Left kidney (tissue), 2 donors: ENCODE results near the gene PRKG1. TPM values are rescaled to one million over a fixed set of nuclear protein-coding genes. Genes with fewer than 3 reads are reported as not detected.
"Not testable (repeated sequence)": the region's sequence is repeated elsewhere in the genome, so short reads cannot be mapped to it uniquely, and the experiment has no call there.

Experiments used
- DNase-seq: peaks from one replicate; pipeline ENCODE4 v3.0.0-alpha.2; 2013
- polyA plus RNA-seq: library from polyadenylated mRNA; unstranded; fragments of 120-200 nt; gene quantifications from one replicate; pipeline ENCODE4 v1.2.1, GENCODE V29; 2013; ENCODE audit not compliant: insufficient read length

The PRKG1 gene
- polyA plus RNA-seq, 1 donor: 14.9 TPM

- no peak for DNase-seq
These were observed 303.8 kb downstream of the PRKG1 start for GRCh38 chr10:51377932-51378599.

GRCh38 chr10:51382181-51382580 is 307.9 kb downstream of the PRKG1 start:
- DNase-seq: no peak

GRCh38 chr10:51384971-51385370 is 310.7 kb downstream of the PRKG1 start:
- DNase-seq: no peak

- DNase-seq: no peak
These were observed 312.1 kb downstream of the PRKG1 start for GRCh38 chr10:51386248-51386885.

GRCh38 chr10:51389415-51390321 is 315.4 kb downstream of the PRKG1 start:
- no peak for DNase-seq

GRCh38 chr10:51393006-51393405 is 318.7 kb downstream of the PRKG1 start:
- DNase-seq: not testable (repeated sequence)

GRCh38 chr10:51394039-51394438 is 319.8 kb downstream of the PRKG1 start:
- no peak for DNase-seq

GRCh38 chr10:51397244-51397643 is 323.0 kb downstream of the PRKG1 start:
- no peak for DNase-seq

GRCh38 chr10:51397695-51398094 is 323.4 kb downstream of the PRKG1 start:
- DNase-seq: no peak

GRCh38 chr10:51399840-51400239 is 325.6 kb downstream of the PRKG1 start:
- DNase-seq: no peak

GRCh38 chr10:51400392-51401096 is 326.3 kb downstream of the PRKG1 start:
- DNase-seq: no peak

GRCh38 chr10:51403521-51403920 is 329.2 kb downstream of the PRKG1 start:
- DNase-seq: no peak

- no peak for DNase-seq
These were observed 331.5 kb downstream of the PRKG1 start for GRCh38 chr10:51405580-51406351.

- no peak for DNase-seq
These were observed 332.3 kb downstream of the PRKG1 start for GRCh38 chr10:51406581-51406980.

- no peak for DNase-seq
These were observed 342.2 kb downstream of the PRKG1 start for GRCh38 chr10:51416494-51416893.

GRCh38 chr10:51419196-51420093 is 345.2 kb downstream of the PRKG1 start:
- no peak for DNase-seq

GRCh38 chr10:51421853-51422252 is 347.6 kb downstream of the PRKG1 start:
- DNase-seq: no peak

- peak; percentile 73 for DNase-seq
These were observed 348.2 kb downstream of the PRKG1 start for GRCh38 chr10:51422311-51423120.

- DNase-seq: no peak
These were observed 348.8 kb downstream of the PRKG1 start for GRCh38 chr10:51423121-51423452.

- peak; percentile 15 for DNase-seq
These were observed 351.1 kb downstream of the PRKG1 start for GRCh38 chr10:51425431-51425830.
